ENCODE measurements around the gene PRDM16. TPM values are rescaled to one million over a fixed set of nuclear protein-coding genes. Genes with fewer than 3 reads are reported as not detected.
"Not testable (repeated sequence)": the region's sequence is repeated elsewhere in the genome, so short reads cannot be mapped to it uniquely, and the experiment has no call there.

The PRDM16 gene
- polyA plus RNA-seq, 1 donor: 0.62 TPM

GRCh38 chr1:3082051-3082450 is 13.0 kb downstream of the PRDM16 start:
- DNase-seq (ENCODE audit: low read depth): no peak

- DNase-seq (ENCODE audit: low read depth): no peak
These were observed 13.8 kb downstream of the PRDM16 start for GRCh38 chr1:3082571-3083516.

GRCh38 chr1:3084154-3084553 is 15.2 kb downstream of the PRDM16 start:
- DNase-seq (ENCODE audit: low read depth): no peak

- DNase-seq (ENCODE audit: low read depth): no peak
These were observed 15.7 kb downstream of the PRDM16 start for GRCh38 chr1:3084726-3085125.

- DNase-seq (ENCODE audit: low read depth): no peak
These were observed 16.7 kb downstream of the PRDM16 start for GRCh38 chr1:3085721-3086120.

GRCh38 chr1:3086272-3086974 is 17.4 kb downstream of the PRDM16 start:
- DNase-seq (ENCODE audit: low read depth): no peak

GRCh38 chr1:3087049-3087448 is 18.0 kb downstream of the PRDM16 start:
- no peak for DNase-seq (ENCODE audit: low read depth)

- not testable (repeated sequence) for DNase-seq (ENCODE audit: low read depth)
These were observed 19.1 kb downstream of the PRDM16 start for GRCh38 chr1:3087946-3088668.

GRCh38 chr1:3089490-3089889 is 20.5 kb downstream of the PRDM16 start:
- DNase-seq (ENCODE audit: low read depth): no peak

- no peak for DNase-seq (ENCODE audit: low read depth)
These were observed 22.3 kb downstream of the PRDM16 start for GRCh38 chr1:3091334-3091733.

GRCh38 chr1:3092530-3092929 is 23.5 kb downstream of the PRDM16 start:
- DNase-seq (ENCODE audit: low read depth): no peak

- no peak for DNase-seq (ENCODE audit: low read depth)
These were observed 25.1 kb downstream of the PRDM16 start for GRCh38 chr1:3093898-3094626.

- no peak for DNase-seq (ENCODE audit: low read depth)
These were observed 26.1 kb downstream of the PRDM16 start for GRCh38 chr1:3094863-3095780.

- no peak for DNase-seq (ENCODE audit: low read depth)
These were observed 27.3 kb downstream of the PRDM16 start for GRCh38 chr1:3096345-3096744.

- DNase-seq (ENCODE audit: low read depth): no peak
These were observed 28.2 kb downstream of the PRDM16 start for GRCh38 chr1:3097231-3097630.

- no peak for DNase-seq (ENCODE audit: low read depth)
These were observed 28.9 kb downstream of the PRDM16 start for GRCh38 chr1:3097861-3098260.

GRCh38 chr1:3099861-3100260 is 30.9 kb downstream of the PRDM16 start:
- no peak for DNase-seq (ENCODE audit: low read depth)

GRCh38 chr1:3101124-3101939 is 32.3 kb downstream of the PRDM16 start:
- DNase-seq (ENCODE audit: low read depth): no peak

GRCh38 chr1:3102641-3103040 is 33.6 kb downstream of the PRDM16 start:
- no peak for DNase-seq (ENCODE audit: low read depth)
